Esophagus muscularis mucosa (tissue), 4 donors: Measurements from ENCODE around the gene TMEM43.

Experiments used
- EP300 ChIP-seq: sonication (generic); formaldehyde crosslinking; IDR thresholded peaks from one replicate; pipeline ENCODE4 v1.6.1; 2017; ENCODE audit warnings: antibody characterized with exemption
- POLR2A ChIP-seq: fragments of 450-650 bp; IDR thresholded peaks from one replicate; pipeline ENCODE4 v1.6.1; 2017; ENCODE audit warnings: antibody characterized with exemption, moderate library complexity, mild to moderate bottlenecking, low read depth
- POLR2AphosphoS5 ChIP-seq, 2 donors: sonication (generic); formaldehyde crosslinking; IDR thresholded peaks; one replicate each; pipeline ENCODE4 v1.6.1; 2017; ENCODE audit warnings: antibody characterized with exemption in 2 of 2
- TF ChIP-seq, protein P1 (sequence below), 3 experiments: fragments of 200-600 bp in 2 of 3; fragments of 450-650 bp in 1 of 3; sonication (generic) in 2 of 3; IDR thresholded peaks; one replicate each; pipeline ENCODE4 v1.5.1; 2017 to 2019; ENCODE audit warnings: antibody characterized with exemption in 3 of 3, mild to moderate bottlenecking in 2 of 3, moderate library complexity in 1 of 3

GRCh38 chr3:14093831-14094230, 31.0 kb upstream of the TMEM43 start:
- TF ChIP-seq, protein P1, sequence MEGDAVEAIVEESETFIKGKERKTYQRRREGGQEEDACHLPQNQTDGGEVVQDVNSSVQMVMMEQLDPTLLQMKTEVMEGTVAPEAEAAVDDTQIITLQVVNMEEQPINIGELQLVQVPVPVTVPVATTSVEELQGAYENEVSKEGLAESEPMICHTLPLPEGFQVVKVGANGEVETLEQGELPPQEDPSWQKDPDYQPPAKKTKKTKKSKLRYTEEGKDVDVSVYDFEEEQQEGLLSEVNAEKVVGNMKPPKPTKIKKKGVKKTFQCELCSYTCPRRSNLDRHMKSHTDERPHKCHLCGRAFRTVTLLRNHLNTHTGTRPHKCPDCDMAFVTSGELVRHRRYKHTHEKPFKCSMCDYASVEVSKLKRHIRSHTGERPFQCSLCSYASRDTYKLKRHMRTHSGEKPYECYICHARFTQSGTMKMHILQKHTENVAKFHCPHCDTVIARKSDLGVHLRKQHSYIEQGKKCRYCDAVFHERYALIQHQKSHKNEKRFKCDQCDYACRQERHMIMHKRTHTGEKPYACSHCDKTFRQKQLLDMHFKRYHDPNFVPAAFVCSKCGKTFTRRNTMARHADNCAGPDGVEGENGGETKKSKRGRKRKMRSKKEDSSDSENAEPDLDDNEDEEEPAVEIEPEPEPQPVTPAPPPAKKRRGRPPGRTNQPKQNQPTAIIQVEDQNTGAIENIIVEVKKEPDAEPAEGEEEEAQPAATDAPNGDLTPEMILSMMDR (IDR thresholded peaks at IDR 0.05), result no peak
- TF ChIP-seq EP300 (no peak), POLR2A (no peak), POLR2AphosphoS5 (IDR thresholded peaks at IDR 0.05) (no peak)
